CD4-positive, alpha-beta T cell (primary cell): ENCODE data around the gene TLK1. TPM values are rescaled to one million over a fixed set of nuclear protein-coding genes. Genes with fewer than 3 reads are reported as not detected.

Source experiments
- ATAC-seq: fragments of 200-7000 bp; cut with Tn5 transposase; one replicate; pipeline ENCODE4 v1.10.0; 2022; ENCODE audit warnings: mild to moderate bottlenecking; ENCODE audit not compliant: poor library complexity
- CTCF ChIA-PET: fragments of 350-600 bp; sonication (Branson Sonifier 250); formaldehyde crosslinking; loops from one replicate; lab custom pipeline; 2021; ENCODE audit warnings: antibody characterized with exemption, inconsistent platforms; lab: Charles Lee
- POLR2A ChIA-PET: fragments of 350-600 bp; sonication (Branson Sonifier 250); formaldehyde crosslinking; loops from one replicate; lab custom pipeline; 2021; ENCODE audit warnings: antibody characterized with exemption, inconsistent platforms; lab: Charles Lee
- DNase-seq, 14 experiments: peaks; one replicate each; pipeline ENCODE4 v3.0.0-alpha.2; 2013 to 2020; ENCODE audit warnings: mixed read lengths in 2 of 14
- H3K27ac ChIP-seq, 2 donors: one replicate each; pipeline versions ENCODE4 v1.5.1 to v1.7.0; 2013; ENCODE audit warnings: low read length in 2 of 2, low read depth in 1 of 2, mild to moderate bottlenecking in 1 of 2
- H3K27me3 ChIP-seq, 2 experiments: 1 replicate in 1 of 2; 2 replicates in 1 of 2; pipeline versions ENCODE4 v1.6.1 to v1.7.0; 2013; ENCODE audit warnings: low read length in 2 of 2, control low read depth in 1 of 2, mild to moderate bottlenecking in 1 of 2, moderate library complexity in 1 of 2; ENCODE audit not compliant: insufficient read depth in 2 of 2, control insufficient read depth in 1 of 2
- H3K36me3 ChIP-seq: one replicate; pipeline ENCODE4 v1.6.1; 2013; ENCODE audit warnings: low read length, control low read depth; ENCODE audit not compliant: insufficient read depth
- H3K4me1 ChIP-seq: one replicate; pipeline ENCODE4 v1.6.1; 2013; ENCODE audit warnings: low read length, control low read depth; ENCODE audit not compliant: insufficient read depth
- H3K4me3 ChIP-seq: one replicate; pipeline ENCODE4 v1.5.1; 2013; ENCODE audit warnings: mild to moderate bottlenecking, low read length, moderate library complexity
- H3K9me3 ChIP-seq, 2 experiments: 1 replicate in 1 of 2; 2 replicates in 1 of 2; pipeline versions ENCODE4 v1.6.1 to v1.7.0; 2013; ENCODE audit warnings: low read length in 2 of 2, mild to moderate bottlenecking in 2 of 2, control low read depth in 1 of 2, moderate library complexity in 1 of 2; ENCODE audit not compliant: control insufficient read depth in 1 of 2, insufficient read depth in 1 of 2
- H3K27ac Mint-ChIP-seq: one replicate; pipeline ENCODE4 v1.8.0; 2020; ENCODE audit warnings: mixed read lengths
- H3K27me3 Mint-ChIP-seq: one replicate; pipeline ENCODE4 v1.8.0; 2021; ENCODE audit warnings: mixed read lengths
- H3K36me3 Mint-ChIP-seq: one replicate; pipeline ENCODE4 v1.8.0; 2021; ENCODE audit warnings: low read depth, mixed read lengths
- H3K4me1 Mint-ChIP-seq: one replicate; pipeline ENCODE4 v1.8.0; 2021; ENCODE audit warnings: low read depth, mixed read lengths
- H3K4me3 Mint-ChIP-seq: one replicate; pipeline ENCODE4 v1.8.0; 2020; ENCODE audit warnings: mild to moderate bottlenecking, mixed read lengths
- H3K9me3 Mint-ChIP-seq: one replicate; pipeline ENCODE4 v1.8.0; 2020; ENCODE audit warnings: mixed read lengths
- CTCF ChIP-seq: fragments of 200-600 bp; IDR thresholded peaks from one replicate; pipeline ENCODE4 v1.8.0; 2022; ENCODE audit warnings: antibody characterized with exemption, mild to moderate bottlenecking
- intact Hi-C, 2 experiments: fragments of 100-400 bp; cut with DNase I in 1 of 2; cut with micrococcal nuclease in 1 of 2; formaldehyde crosslinking; loops; one replicate each; pipeline versions ENCODE4 v1.15.1 to v1.9.0; 2023 to 2025; cut with DNase I, micrococcal nuclease
- total RNA-seq, 174 experiments: library from RNA in 2 of 174; stranded (reverse) in 2 of 174; gene quantifications; one replicate each; pipeline ENCODE4 v1.2.3 and lab custom pipeline; 2021 to 2026

TLK1 gene
- total RNA-seq, 2 experiments from 2014 or later = 135 to 138 TPM

- ATAC-seq (no peak), DNase-seq (no peak)
- H3K4me1 ChIP-seq = peaks cover 4% of the 10 kb centered on the region
- POLR2A ChIA-PET = no interaction called here
- no peaks in the 10 kb centered on the region for H3K9me3 Mint-ChIP-seq
- H3K36me3 Mint-ChIP-seq = peaks cover 53% of the 10 kb centered on the region
- TF ChIP-seq CTCF = no peak
- H3K27me3 ChIP-seq = no peaks in the 10 kb centered on the region
- H3K36me3 ChIP-seq = peaks cover 4% of the 10 kb centered on the region
- no peaks in the 10 kb centered on the region for H3K9me3 ChIP-seq
- no peak overlapping the region for H3K27ac Mint-ChIP-seq
- no peak overlapping the region for H3K4me3 ChIP-seq
- peaks cover 70% of the 10 kb centered on the region for H3K4me1 Mint-ChIP-seq
- H3K27ac ChIP-seq = no peak overlapping the region
- intact Hi-C loops = no loop called here
- H3K4me3 Mint-ChIP-seq = no peak overlapping the region
- CTCF ChIA-PET = interaction anchor here (0.9 to 7.0 kb wide), 2 partner anchors 9 to 15 kb away, joined by 4 to 30 read pairs; partner anchors contain the start of gene GORASP2
- no peaks in the 10 kb centered on the region for H3K27me3 Mint-ChIP-seq
These were observed 217.1 kb downstream of the TLK1 start for GRCh38 chr2:170943596-170943995.

- Histone ChIP-seq H3K27me3 (no peaks in the 10 kb centered on the region), H3K4me1 (peaks cover 4% of the 10 kb centered on the region), H3K9me3 (no peaks in the 10 kb centered on the region), H3K27ac (no peak overlapping the region), H3K4me3 (no peak overlapping the region), H3K36me3 (peaks cover 4% of the 10 kb centered on the region)
- TF ChIP-seq CTCF = no peak
- CTCF ChIA-PET = interaction anchor here (0.9 to 7.0 kb wide), 2 partner anchors 9 to 14 kb away, joined by 4 to 30 read pairs; partner anchors contain the start of gene GORASP2
- no peaks in the 10 kb centered on the region for H3K27me3 Mint-ChIP-seq
- POLR2A ChIA-PET = no interaction called here
- peaks cover 56% of the 10 kb centered on the region for H3K36me3 Mint-ChIP-seq
- peaks cover 76% of the 10 kb centered on the region for H3K4me1 Mint-ChIP-seq
- ATAC-seq (no peak), DNase-seq (no peak)
- no peak overlapping the region for H3K4me3 Mint-ChIP-seq
- intact Hi-C loops = no loop called here
- H3K27ac Mint-ChIP-seq = no peak overlapping the region
- no peaks in the 10 kb centered on the region for H3K9me3 Mint-ChIP-seq
These were observed 217.7 kb downstream of the TLK1 start for GRCh38 chr2:170943041-170943440.

- peaks cover 80% of the 10 kb centered on the region for H3K4me1 Mint-ChIP-seq
- H3K27ac ChIP-seq = no peak overlapping the region
- no peaks in the 10 kb centered on the region for H3K9me3 ChIP-seq
- peaks cover 5% of the 10 kb centered on the region for H3K36me3 ChIP-seq
- ChIA-PET CTCF (interaction anchor here (7.0 kb wide), 1 partner anchor 14 kb away, joined by 30 read pairs; the partner anchor contains the start of gene GORASP2), POLR2A (no interaction called here)
- intact Hi-C loops = no loop called here
- H3K4me3 ChIP-seq = no peak overlapping the region
- peaks cover 4% of the 10 kb centered on the region for H3K4me1 ChIP-seq
- H3K27me3 ChIP-seq = no peaks in the 10 kb centered on the region
- DNase-seq (no peak), ATAC-seq (no peak)
- no peak overlapping the region for H3K4me3 Mint-ChIP-seq
- H3K9me3 Mint-ChIP-seq = no peaks in the 10 kb centered on the region
- no peaks in the 10 kb centered on the region for H3K27me3 Mint-ChIP-seq
- H3K27ac Mint-ChIP-seq = no peak overlapping the region
- no peak for TF ChIP-seq CTCF
- H3K36me3 Mint-ChIP-seq = peaks cover 56% of the 10 kb centered on the region
These were observed 218.1 kb downstream of the TLK1 start for GRCh38 chr2:170942615-170943014.

Other genes starting within 250 kb of the TLK1 start
- 10 to 100 TPM; 87.3 to 95.7 TPM for gene GORASP2, start 231.6 kb downstream of the TLK1 start, total RNA-seq